Activated CD4-positive, alpha-beta T cell treated with anti-CD3 and anti-CD28 coated beads for 1 hour (primary cell): ENCODE results near the gene MEAK7.

Source experiments
- DNase-seq: peaks from one replicate; pipeline ENCODE4 v3.0.0-alpha.2; 2020

The MEAK7 gene

DNA sequence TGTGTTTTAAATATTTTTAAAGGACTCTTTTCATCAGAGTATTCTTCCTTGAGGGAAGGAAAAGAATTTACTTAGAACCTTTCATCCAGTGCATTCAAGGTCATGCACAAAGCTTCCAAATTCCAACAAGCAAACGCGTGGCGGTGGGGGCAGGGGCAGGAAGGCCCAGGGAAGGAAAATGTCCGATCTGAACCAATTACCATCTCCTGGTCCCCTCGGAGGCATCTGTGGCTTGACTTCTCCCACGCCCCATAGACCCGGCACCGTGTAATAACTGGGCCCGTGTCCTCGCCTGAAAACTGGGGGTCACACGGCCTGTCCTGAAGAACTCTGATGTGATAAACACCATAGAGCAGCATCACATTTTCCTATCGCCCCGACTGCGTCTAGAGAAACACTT, 18.3 kb downstream of the MEAK7 start:
- no peak for DNase-seq

- no peak for DNase-seq
Measured at GRCh38 chr16:84485255-84486010, 19.0 kb downstream of the MEAK7 start.

- no peak for DNase-seq
Measured at GRCh38 chr16:84484579-84485254, 19.7 kb downstream of the MEAK7 start.

GRCh38 chr16:84483882-84484565, 20.4 kb downstream of the MEAK7 start:
- DNase-seq = no peak

- DNase-seq = no peak
Measured at GRCh38 chr16:84482951-84483881, 21.2 kb downstream of the MEAK7 start.

GRCh38 chr16:84482001-84482891, 22.2 kb downstream of the MEAK7 start:
- no peak for DNase-seq

- no peak for DNase-seq
Measured at GRCh38 chr16:84481051-84481735, 23.3 kb downstream of the MEAK7 start.

DNA sequence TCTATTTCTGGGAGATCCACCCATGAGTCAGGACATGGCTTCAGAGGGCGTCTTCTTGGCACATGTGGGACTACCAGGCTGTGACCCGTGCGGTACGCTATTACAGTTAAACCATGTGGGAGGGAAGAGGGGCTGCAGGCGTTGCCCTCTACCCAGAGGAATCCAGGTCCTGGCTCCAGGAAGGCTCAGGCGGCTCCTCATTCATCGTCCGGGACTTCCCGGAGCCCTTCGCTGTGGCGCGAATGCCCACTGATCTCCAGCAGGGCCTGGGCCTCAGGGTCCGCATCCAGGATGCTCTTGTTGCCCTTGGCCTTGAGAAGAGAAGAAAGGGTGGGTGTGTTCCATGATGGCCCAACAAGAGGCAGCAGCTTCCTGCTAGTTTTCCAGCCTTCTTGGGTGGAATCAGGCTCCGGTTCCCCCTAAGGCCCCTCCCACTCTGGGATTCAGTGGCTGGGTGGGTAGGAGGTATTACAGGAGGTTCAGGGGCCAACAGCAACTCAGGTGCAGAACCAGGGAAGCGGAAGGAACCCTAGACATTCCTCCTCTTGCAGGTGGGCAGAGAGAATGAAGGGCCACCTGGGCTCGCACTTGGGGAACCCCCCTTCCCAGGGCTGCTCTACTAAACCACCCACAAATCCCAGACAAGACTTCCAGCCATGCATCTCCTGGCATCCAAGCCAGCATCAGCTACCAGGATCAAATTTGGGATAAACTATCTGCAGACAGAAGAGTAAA, 24.6 kb downstream of the MEAK7 start:
- no peak for DNase-seq

DNA sequence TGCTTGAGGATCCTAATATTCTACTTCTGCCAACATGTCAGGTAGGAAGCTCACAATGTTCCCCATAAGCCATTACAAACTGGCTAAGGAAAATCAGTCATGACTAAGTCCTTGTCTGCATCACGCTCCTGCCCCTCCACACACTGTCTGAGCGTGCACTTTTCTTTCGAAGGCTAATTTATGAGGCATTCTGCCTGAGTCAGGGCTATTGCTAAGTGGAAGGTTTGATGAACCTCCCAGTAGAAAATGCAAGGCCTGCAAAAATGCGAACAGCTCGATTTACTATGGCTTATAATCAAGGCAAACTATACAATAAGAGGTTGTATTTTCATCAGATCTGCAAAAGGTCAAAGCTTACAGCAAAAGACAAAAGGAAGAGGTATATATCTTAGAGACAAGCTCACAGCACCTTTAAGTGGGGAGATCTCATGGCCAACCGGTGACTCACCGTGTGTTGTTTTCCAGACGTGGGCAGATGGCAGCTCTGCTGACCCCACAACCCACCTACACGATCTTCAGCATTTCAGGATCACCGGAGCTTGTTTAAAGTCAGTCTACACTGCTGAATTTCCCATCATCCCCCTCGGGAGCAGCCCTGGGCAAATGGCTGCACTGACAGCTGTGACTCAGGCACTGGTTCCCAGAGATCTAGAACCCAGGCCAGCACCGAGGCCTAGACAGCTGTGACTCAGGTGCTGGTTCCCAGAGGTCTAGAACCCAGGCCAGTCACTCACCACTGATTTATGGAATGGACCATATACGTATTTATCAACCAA, 26.1 kb downstream of the MEAK7 start:
- DNase-seq = no peak

- no peak for DNase-seq
Measured at GRCh38 chr16:84477661-84478060, 26.8 kb downstream of the MEAK7 start.

DNA sequence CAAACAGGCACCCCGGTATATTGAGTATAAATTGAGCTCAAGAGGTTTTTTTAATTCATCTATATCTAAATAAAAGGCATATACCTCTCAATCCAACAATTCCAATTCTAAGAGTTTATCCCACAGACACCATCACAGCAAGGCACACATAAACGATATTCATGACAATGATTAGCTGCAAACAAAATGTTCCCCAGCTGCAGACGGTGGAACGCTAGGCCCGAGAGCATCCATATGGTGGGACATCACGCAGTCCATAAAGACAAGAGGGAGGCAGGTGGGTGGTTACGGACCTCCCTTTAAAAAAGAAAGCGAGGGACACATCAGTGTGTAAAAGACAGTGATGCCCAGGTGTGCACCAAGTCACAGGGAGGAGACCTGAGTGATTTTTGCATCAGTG, 28.1 kb downstream of the MEAK7 start:
- no peak for DNase-seq

- no peak for DNase-seq
Measured at GRCh38 chr16:84475643-84476240, 28.7 kb downstream of the MEAK7 start.

DNA sequence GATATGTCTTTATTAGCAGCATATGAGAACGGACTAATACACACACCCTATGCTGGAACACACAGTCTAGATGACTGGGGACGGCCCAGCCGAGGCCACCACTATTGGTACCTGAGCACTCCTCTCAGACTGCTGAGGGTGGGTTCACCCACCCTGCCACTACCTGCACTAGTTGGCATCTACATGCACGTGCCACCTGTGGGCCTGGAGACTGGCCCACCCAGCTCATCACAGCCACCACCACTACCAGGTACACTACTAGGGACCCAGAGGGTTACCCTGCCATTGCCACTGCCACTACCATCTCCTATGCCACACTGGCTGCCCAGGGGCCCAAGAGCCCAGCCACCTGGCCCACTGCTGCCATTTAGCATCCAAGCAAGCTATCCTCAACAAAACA, 32.5 kb downstream of the MEAK7 start:
- DNase-seq = no peak

GRCh38 chr16:84471316-84471715, 33.1 kb downstream of the MEAK7 start:
- DNase-seq = no peak

DNA sequence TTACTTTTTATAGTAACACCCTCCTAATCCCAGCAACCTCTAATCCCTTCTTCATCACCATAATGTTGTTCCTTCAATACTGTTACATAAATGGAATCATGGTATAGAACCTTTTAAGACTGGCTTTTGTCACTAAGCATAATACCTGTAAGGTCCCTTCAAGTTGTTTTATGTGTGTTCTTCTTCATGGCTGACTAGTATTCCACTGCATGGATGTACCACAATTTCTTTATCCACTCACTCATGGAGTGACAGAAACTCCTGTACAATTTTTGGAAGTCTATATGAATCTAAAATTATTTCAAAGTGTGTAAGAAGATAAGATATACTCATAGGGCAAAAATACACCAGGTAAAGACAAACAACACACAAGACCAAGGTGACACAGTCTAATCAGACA, 36.8 kb downstream of the MEAK7 start:
- no peak for DNase-seq

GRCh38 chr16:84467256-84467655, 37.2 kb downstream of the MEAK7 start:
- no peak for DNase-seq

- DNase-seq = no peak
Measured at GRCh38 chr16:84466692-84467091, 37.8 kb downstream of the MEAK7 start.

GRCh38 chr16:84465154-84465553, 39.3 kb downstream of the MEAK7 start:
- peak; percentile 0 for DNase-seq

- DNase-seq = no peak
Measured at GRCh38 chr16:84464116-84464515, 40.3 kb downstream of the MEAK7 start.
